ENCODE data around the gene PLEKHA5. TPM values are rescaled to one million over a fixed set of nuclear protein-coding genes. Genes with fewer than 3 reads are reported as not detected.
A peak's percentile ranks its signal among the peaks of the same experiment; 100 is the strongest.

The PLEKHA5 gene
- total RNA-seq, 1 donor from 2014 or later: 62.5 TPM

GRCh38 chr12:19121449-19122018 lies 8.0 kb upstream of the PLEKHA5 start:
- no peak for DNase-seq
- intact Hi-C loops (cut with micrococcal nuclease): no loop called here
- ATAC-seq: peak; percentile 71

GRCh38 chr12:19125325-19125724 lies 4.2 kb upstream of the PLEKHA5 start:
- ATAC-seq (no peak), DNase-seq (no peak)
- intact Hi-C loops (cut with micrococcal nuclease): no loop called here

- ATAC-seq (no peak), DNase-seq (no peak)
- intact Hi-C loops (cut with micrococcal nuclease): no loop called here
Measured at GRCh38 chr12:19127270-19127669, 2.3 kb upstream of the PLEKHA5 start.

GRCh38 chr12:19128485-19128884 lies 1.0 kb upstream of the PLEKHA5 start:
- intact Hi-C loops (cut with micrococcal nuclease): no loop called here
- no peak for ATAC-seq
- no peak for DNase-seq

GRCh38 chr12:19129122-19129485 lies 429 bp upstream of the PLEKHA5 start:
- intact Hi-C loops (cut with micrococcal nuclease): no loop called here
- no peak for ATAC-seq
- no peak for DNase-seq

- ATAC-seq: peak; percentile 40
- intact Hi-C loops (cut with micrococcal nuclease): no loop called here
- DNase-seq: peak; percentile 68
Measured at GRCh38 chr12:19130224-19131024, 891 bp downstream of the PLEKHA5 start.

GRCh38 chr12:19131025-19131444 lies 1.5 kb downstream of the PLEKHA5 start:
- peak; percentile 40 for DNase-seq
- intact Hi-C loops (cut with micrococcal nuclease): no loop called here
- peak; percentile 65 for ATAC-seq

GRCh38 chr12:19138551-19138950 lies 9.0 kb downstream of the PLEKHA5 start:
- DNase-seq (no peak), ATAC-seq (no peak)
- intact Hi-C loops (cut with micrococcal nuclease): loop anchor here (5.0 kb wide), 1 partner anchor 49 kb away; no protein-coding TSS in a partner anchor

GRCh38 chr12:19138956-19139355 lies 9.4 kb downstream of the PLEKHA5 start:
- ATAC-seq: no peak
- no peak for DNase-seq
- intact Hi-C loops (cut with micrococcal nuclease): loop anchor here (5.0 kb wide), 1 partner anchor 48 kb away; no protein-coding TSS in a partner anchor

GRCh38 chr12:19139615-19140194 lies 10.2 kb downstream of the PLEKHA5 start:
- ATAC-seq (peak; percentile 34), DNase-seq (no peak)
- intact Hi-C loops (cut with micrococcal nuclease): loop anchor here (5.0 kb wide), 1 partner anchor 48 kb away; no protein-coding TSS in a partner anchor

- DNase-seq (no peak), ATAC-seq (peak; percentile 16)
- intact Hi-C loops (cut with micrococcal nuclease): no loop called here
Measured at GRCh38 chr12:19140381-19141236, 11.1 kb downstream of the PLEKHA5 start.

- DNase-seq (no peak), ATAC-seq (no peak)
- intact Hi-C loops (cut with micrococcal nuclease): no loop called here
Measured at GRCh38 chr12:19142499-19142898, 13.0 kb downstream of the PLEKHA5 start.

GRCh38 chr12:19144287-19144686 lies 14.8 kb downstream of the PLEKHA5 start:
- no peak for DNase-seq
- intact Hi-C loops (cut with micrococcal nuclease): no loop called here
- no peak for ATAC-seq

- intact Hi-C loops (cut with micrococcal nuclease): no loop called here
- ATAC-seq (no peak), DNase-seq (no peak)
Measured at GRCh38 chr12:19144985-19145384, 15.5 kb downstream of the PLEKHA5 start.

GRCh38 chr12:19148860-19149259 lies 19.3 kb downstream of the PLEKHA5 start:
- DNase-seq (no peak), ATAC-seq (no peak)
- intact Hi-C loops (cut with micrococcal nuclease): no loop called here

GRCh38 chr12:19150273-19150900 lies 20.9 kb downstream of the PLEKHA5 start:
- ATAC-seq (peak; percentile 89), DNase-seq (no peak)
- intact Hi-C loops (cut with micrococcal nuclease): no loop called here

- ATAC-seq: peak; percentile 39
- DNase-seq: no peak
- intact Hi-C loops (cut with micrococcal nuclease): no loop called here
Measured at GRCh38 chr12:19151298-19151697, 21.8 kb downstream of the PLEKHA5 start.

- DNase-seq: no peak
- no peak for ATAC-seq
- intact Hi-C loops (cut with micrococcal nuclease): no loop called here
Measured at GRCh38 chr12:19153396-19153795, 23.9 kb downstream of the PLEKHA5 start.

- peak; percentile 5 for ATAC-seq
- intact Hi-C loops (cut with micrococcal nuclease): no loop called here
- DNase-seq: no peak
Measured at GRCh38 chr12:19154686-19155085, 25.2 kb downstream of the PLEKHA5 start.
